SKM-1 treated with dmso at 0.1 percent for 144 hours (cell line): ENCODE measurements around the gene ZKSCAN7.
"Not testable (repeated sequence)": the region's sequence is repeated elsewhere in the genome, so short reads cannot be mapped to it uniquely, and the experiment has no call there.

ENCODE experiments used
- DNase-seq: peaks from one replicate; lab custom pipeline; 2025; ENCODE audit not compliant: unreplicated experiment; lab: John Stamatoyannopoulos, UW

The ZKSCAN7 gene

GRCh38 chr3:44576613-44577012 is 21.6 kb downstream of the ZKSCAN7 start:
- no peak for DNase-seq

GRCh38 chr3:44577354-44577952 is 22.5 kb downstream of the ZKSCAN7 start:
- DNase-seq, result not testable (repeated sequence)

- DNase-seq, result not testable (repeated sequence)
Measured at GRCh38 chr3:44578316-44578715, 23.3 kb downstream of the ZKSCAN7 start.

- not testable (repeated sequence) for DNase-seq
Measured at GRCh38 chr3:44578924-44579515, 24.0 kb downstream of the ZKSCAN7 start.

- DNase-seq, result not testable (repeated sequence)
Measured at GRCh38 chr3:44579749-44580148, 24.8 kb downstream of the ZKSCAN7 start.

- not testable (repeated sequence) for DNase-seq
Measured at GRCh38 chr3:44580971-44581370, 26.0 kb downstream of the ZKSCAN7 start.

- DNase-seq, result no peak
Measured at GRCh38 chr3:44584646-44585501, 29.9 kb downstream of the ZKSCAN7 start, which contains the start of gene ZNF660. ZNF660 (plus strand) TSS chr3:44584964; CDS start chr3:44594194, 9,230 bp downstream.

GRCh38 chr3:44596621-44597020 is 41.6 kb downstream of the ZKSCAN7 start:
- DNase-seq, result no peak

- no peak for DNase-seq
Measured at GRCh38 chr3:44601749-44602148, 46.8 kb downstream of the ZKSCAN7 start.

GRCh38 chr3:44612678-44613077 is 57.7 kb downstream of the ZKSCAN7 start:
- no peak for DNase-seq
